AG09309 (cell line): ENCODE measurements around the gene OR3A2.
"Not testable (repeated sequence)": the region's sequence is repeated elsewhere in the genome, so short reads cannot be mapped to it uniquely, and the experiment has no call there.

Experiments used
- DNase-seq: peaks from one replicate; pipeline ENCODE4 v3.0.0-alpha.2; 2010; ENCODE audit warnings: low read depth
- H3K4me3 ChIP-seq: 2 replicates; pipeline ENCODE4 v1.5.1; 2011; ENCODE audit warnings: mild to moderate bottlenecking, low read depth, low read length, moderate library complexity; ENCODE audit not compliant: control insufficient read depth
- TF ChIP-seq, protein P1 (sequence below): IDR thresholded peaks from 2 replicates; pipeline ENCODE4 v1.5.1; 2011; ENCODE audit warnings: mild to moderate bottlenecking, low read depth, low read length, inconsistent platforms; ENCODE audit not compliant: insufficient read depth, control insufficient read depth; ENCODE audit errors: missing control alignments

The OR3A2 gene

DNA sequence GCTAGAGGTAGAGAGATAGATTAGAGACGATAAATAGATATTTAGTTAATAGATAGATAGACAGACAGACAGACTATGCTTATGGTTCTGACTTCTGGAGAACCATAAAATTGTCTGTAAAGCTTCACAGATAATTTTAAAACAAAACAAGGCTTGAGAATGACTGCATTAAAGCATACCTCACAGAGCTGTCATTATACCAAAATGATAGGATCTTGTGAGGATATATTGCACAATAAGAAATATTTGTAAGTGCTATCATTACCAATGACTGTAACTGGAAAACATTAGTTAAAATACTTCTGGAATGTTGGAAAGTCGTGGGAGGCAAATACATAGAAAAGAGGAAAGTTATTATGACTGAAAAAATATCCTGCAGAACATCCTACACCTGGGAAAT is 15.7 kb upstream of the OR3A2 start:
- no peak for DNase-seq
- no peak overlapping the region for H3K4me3 ChIP-seq
- TF ChIP-seq, protein P1, sequence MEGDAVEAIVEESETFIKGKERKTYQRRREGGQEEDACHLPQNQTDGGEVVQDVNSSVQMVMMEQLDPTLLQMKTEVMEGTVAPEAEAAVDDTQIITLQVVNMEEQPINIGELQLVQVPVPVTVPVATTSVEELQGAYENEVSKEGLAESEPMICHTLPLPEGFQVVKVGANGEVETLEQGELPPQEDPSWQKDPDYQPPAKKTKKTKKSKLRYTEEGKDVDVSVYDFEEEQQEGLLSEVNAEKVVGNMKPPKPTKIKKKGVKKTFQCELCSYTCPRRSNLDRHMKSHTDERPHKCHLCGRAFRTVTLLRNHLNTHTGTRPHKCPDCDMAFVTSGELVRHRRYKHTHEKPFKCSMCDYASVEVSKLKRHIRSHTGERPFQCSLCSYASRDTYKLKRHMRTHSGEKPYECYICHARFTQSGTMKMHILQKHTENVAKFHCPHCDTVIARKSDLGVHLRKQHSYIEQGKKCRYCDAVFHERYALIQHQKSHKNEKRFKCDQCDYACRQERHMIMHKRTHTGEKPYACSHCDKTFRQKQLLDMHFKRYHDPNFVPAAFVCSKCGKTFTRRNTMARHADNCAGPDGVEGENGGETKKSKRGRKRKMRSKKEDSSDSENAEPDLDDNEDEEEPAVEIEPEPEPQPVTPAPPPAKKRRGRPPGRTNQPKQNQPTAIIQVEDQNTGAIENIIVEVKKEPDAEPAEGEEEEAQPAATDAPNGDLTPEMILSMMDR, result no peak

DNA sequence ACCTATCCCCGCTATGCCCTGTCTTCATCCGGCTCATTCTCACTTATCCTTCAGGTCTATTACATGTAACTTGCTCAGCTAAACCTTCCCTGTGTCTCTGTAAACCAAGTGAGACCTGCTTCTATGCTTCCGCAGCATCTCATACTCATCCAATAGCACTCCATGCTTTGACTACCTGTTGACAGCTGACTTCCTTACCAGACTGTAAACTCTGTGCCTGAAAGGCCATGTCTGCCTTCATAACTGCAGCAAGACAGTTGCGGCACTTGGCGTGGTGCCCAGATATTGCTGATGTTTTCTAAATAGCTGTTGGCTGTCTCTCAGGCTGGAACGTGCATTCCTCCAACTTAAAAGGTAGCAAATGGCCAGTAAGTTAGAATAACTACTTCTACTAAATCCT is 13.9 kb upstream of the OR3A2 start:
- no peak overlapping the region for H3K4me3 ChIP-seq
- DNase-seq, result no peak
- TF ChIP-seq, protein P1, result no peak

DNA sequence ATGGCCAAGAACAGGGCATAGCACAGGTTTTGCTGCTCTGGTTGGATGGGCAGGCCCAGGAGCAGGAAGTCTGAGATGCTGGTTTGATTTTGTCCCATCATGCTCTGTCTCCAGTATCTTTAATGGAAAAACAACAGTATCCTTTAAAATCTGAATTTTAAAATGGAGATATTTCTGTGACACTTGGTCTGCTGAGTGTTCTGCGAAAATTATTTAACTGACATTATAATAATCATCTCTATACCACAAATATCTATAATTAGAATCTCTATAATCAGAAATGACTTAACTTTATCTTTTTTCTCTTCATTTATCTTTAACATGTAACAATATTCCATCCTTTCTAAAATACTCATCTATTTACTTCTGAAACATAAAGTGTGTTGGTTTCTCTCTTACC is 12.2 kb upstream of the OR3A2 start, which contains the start of gene OR1E1:
TSS of gene OR1E1 (minus strand) at position 101 of the 400 bp plus-strand sequence. CDS start at position 101, 0 bp downstream.
- DNase-seq, result no peak

DNA sequence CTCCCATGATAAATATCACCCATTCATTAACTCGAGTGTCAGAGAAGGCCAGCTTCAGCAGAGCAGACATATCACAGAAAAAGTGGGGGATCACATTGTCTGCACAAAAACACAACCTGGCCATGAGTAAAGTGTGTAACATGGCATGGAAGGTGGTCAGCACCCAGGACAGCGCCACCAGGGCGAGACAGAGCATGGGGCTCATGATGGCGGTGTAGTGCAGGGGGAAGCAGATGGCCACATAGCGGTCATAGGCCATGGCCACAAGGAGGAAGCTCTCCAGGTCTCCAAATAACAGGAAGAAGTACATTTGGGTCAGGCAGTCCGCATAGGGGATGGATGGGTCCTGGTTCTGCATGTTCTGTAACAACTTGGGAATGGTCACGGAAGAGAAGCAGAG is 11.7 kb upstream of the OR3A2 start:
- not testable (repeated sequence) for DNase-seq, H3K4me3 ChIP-seq

More for the DNA sequence above, 12.2 kb upstream of the OR3A2 start, which contains the start of gene OR1E1:
- TF ChIP-seq, protein P1, result no peak
- no peak within 1 kb of the TSS for H3K4me3 ChIP-seq

DNA sequence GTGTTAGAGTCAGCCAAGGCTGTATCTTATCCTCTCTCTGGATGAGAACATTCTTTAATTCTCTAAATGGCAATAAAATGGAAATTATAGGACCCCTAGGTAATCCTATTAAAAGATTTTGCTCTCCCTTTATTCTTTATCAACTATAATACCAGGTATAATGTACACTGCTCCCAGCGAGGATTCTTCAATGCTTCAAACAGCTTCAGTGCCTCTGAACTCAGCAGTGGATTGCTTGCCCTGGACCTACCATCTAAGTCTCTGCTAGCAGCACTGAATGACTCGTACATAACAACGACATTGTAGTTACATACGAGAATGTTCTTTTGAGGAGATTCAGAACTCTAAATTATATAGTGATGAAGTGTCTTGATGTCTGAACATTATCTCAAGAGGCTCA is 3.7 kb upstream of the OR3A2 start:
- TF ChIP-seq, protein P1, result no peak
- H3K4me3 ChIP-seq, result no peak overlapping the region
- DNase-seq, result no peak

DNA sequence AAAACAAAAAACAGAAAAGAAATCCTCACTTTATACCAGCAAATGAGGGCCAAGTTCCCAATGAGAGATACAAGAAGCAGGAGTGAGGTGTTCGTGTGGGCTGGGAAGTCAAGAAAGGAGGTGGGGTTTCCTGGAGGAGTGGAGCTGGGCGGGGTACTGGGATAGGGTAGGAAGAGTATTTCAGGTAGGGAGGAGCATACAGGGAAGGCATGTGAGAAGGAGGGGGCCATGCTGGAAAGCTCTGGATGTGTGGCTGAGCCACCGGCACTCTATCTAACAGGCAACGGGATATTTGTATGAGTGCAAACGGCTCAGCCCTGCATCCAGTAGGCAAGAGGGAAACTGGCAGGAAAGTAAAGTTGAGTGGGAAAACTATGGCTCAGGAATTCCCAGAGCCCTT is 4.2 kb downstream of the OR3A2 start:
- DNase-seq, result no peak
- TF ChIP-seq, protein P1, result no peak
- H3K4me3 ChIP-seq, result no peak overlapping the region

DNA sequence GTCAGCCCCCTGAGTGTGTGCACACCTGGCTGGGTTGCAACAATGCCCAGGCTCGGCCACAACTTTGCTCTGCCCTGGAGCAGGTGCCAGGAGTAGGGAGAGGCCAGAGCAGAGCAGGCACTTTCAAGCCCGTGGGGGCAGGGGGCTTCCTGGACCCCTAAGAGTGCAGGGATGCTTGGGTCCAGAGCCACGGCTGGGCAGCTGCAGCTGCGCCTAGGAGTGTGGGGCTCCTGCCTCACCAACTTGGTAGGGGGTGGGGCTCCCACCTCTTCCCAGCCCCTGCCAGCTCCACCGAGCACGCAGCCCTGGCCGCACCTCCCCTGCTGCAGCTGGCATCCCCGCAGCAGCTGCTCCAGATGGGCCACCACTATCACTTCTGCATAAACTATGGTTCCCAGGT is 7.8 kb downstream of the OR3A2 start:
- H3K4me3 ChIP-seq, result no peak overlapping the region
- no peak for DNase-seq
- TF ChIP-seq, protein P1, result no peak

DNA sequence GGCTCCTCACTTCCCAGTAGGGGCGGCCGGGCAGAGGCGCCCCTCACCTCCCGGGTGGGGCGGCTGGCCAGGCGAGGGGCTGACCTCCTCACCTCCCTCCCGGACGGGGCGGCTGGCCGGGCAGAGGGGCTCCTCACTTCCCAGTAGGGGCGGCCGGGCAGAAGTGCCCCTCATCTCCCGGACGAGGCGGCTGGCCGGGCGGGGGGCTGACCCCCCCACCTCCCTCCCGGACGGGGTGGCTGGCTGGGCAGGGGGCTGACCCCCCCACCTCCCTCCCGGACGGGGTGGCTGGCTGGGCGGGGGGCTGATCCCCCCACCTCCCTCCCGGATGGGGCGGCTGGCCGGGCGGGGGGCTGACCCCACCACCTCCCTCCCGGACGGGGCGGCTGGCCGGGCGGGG is 14.9 kb downstream of the OR3A2 start:
- DNase-seq, H3K4me3 ChIP-seq: not testable (repeated sequence)

DNA sequence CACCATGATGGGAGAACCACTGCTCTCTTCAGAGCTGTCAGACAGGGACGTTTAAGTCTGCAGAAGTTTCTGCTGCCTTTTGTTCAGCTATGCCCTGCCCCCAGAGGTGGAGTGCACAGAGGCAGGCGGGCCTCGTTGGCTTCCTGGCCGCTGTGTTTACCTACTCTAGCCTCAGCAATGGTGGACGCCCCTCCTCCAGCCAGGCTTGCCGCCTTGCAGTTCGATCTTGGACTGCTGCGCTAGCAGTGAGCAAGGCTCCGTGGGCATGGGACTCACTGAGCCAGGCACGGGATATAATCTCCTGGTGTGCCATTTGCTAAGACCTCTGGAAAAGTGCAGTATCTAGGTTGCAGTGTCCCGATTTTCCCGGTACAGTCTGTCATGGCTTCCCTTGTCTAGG is 43.3 kb downstream of the OR3A2 start:
- not testable (repeated sequence) for DNase-seq, H3K4me3 ChIP-seq
